HepG2 (cell line): Measurements from ENCODE around the gene CHST14. TPM values are rescaled to one million over a fixed set of nuclear protein-coding genes. Genes with fewer than 3 reads are reported as not detected.

Experiments
- FOXP1 ChIP-seq, 2 experiments: fragments of 450-650 bp in 1 of 2; IDR thresholded peaks; 2 replicates each; pipeline ENCODE4 v1.6.1; 2017 to 2018; ENCODE audit warnings: antibody characterized with exemption in 1 of 2
- GPN1 ChIP-seq: sonication (generic); formaldehyde crosslinking; IDR thresholded peaks from 2 replicates; pipeline ENCODE4 v1.5.1; 2020; ENCODE audit warnings: missing genetic modification reagents, borderline replicate concordance
- GZF1 ChIP-seq: sonication (generic); formaldehyde crosslinking; IDR thresholded peaks from 2 replicates; pipeline ENCODE4 v1.5.1; 2020; ENCODE audit warnings: mild to moderate bottlenecking, missing genetic modification reagents
- HBP1 ChIP-seq: IDR thresholded peaks from 2 replicates; pipeline ENCODE4 v1.6.1; 2016; ENCODE audit warnings: low read depth, control low read depth
- HNRNPH1 ChIP-seq: fragments of 200-400 bp; formaldehyde crosslinking; optimal IDR thresholded peaks from 2 replicates; pipeline ENCODE3; 2017; ENCODE audit warnings: mild to moderate bottlenecking, low read depth, low read length
- IRF1 ChIP-seq: sonication (generic); formaldehyde crosslinking; IDR thresholded peaks from 2 replicates; pipeline ENCODE4 v1.4.0; 2020; ENCODE audit warnings: low read depth, mild to moderate bottlenecking, missing genetic modification reagents
- MAF1 ChIP-seq: sonication (generic); formaldehyde crosslinking; IDR thresholded peaks from 2 replicates; pipeline ENCODE4 v1.5.0; 2020; ENCODE audit warnings: missing genetic modification reagents, borderline replicate concordance
- PATZ1 ChIP-seq: sonication (generic); formaldehyde crosslinking; IDR thresholded peaks from 2 replicates; pipeline ENCODE4 v1.4.0; 2020; ENCODE audit warnings: missing genetic modification reagents
- PLSCR1 ChIP-seq: sonication (generic); formaldehyde crosslinking; IDR thresholded peaks from 2 replicates; pipeline ENCODE4 v1.5.0; 2020; ENCODE audit warnings: missing genetic modification reagents, mild to moderate bottlenecking, borderline replicate concordance
- POLR2AphosphoS2 ChIP-seq: IDR thresholded peaks from 2 replicates; pipeline ENCODE4 v1.6.1; 2011; ENCODE audit warnings: low read depth, low read length, improper control_type of control experiment
- PRMT3 ChIP-seq: sonication (generic); formaldehyde crosslinking; IDR thresholded peaks from 2 replicates; pipeline ENCODE4 v1.8.1; 2022; ENCODE audit warnings: low read depth, mild to moderate bottlenecking, moderate library complexity, missing genetic modification reagents, borderline replicate concordance
- TCF12 ChIP-seq, 2 experiments: fragments of 450-650 bp in 1 of 2; sonication (generic) in 1 of 2; formaldehyde crosslinking in 1 of 2; IDR thresholded peaks; 2 replicates each; pipeline versions ENCODE4 v1.6.1 to v1.8.0; 2017 to 2022; ENCODE audit warnings: antibody characterized with exemption in 1 of 2, mild to moderate bottlenecking in 1 of 2, missing genetic modification reagents in 1 of 2, moderate library complexity in 1 of 2
- U2AF1 ChIP-seq: fragments of 200-400 bp; formaldehyde crosslinking; optimal IDR thresholded peaks from 2 replicates; pipeline ENCODE3; 2017; ENCODE audit warnings: mild to moderate bottlenecking, low read depth, low read length
- ZNF276 ChIP-seq: sonication (generic); formaldehyde crosslinking; IDR thresholded peaks from 2 replicates; pipeline ENCODE4 v1.4.0; 2020; ENCODE audit warnings: mild to moderate bottlenecking, low read depth, missing genetic modification reagents
- ZNF282 ChIP-seq: fragments of 450-650 bp; IDR thresholded peaks from 2 replicates; pipeline ENCODE4 v1.6.1; 2018; ENCODE audit not compliant: partially characterized antibody
- ZNF337 ChIP-seq: sonication (generic); formaldehyde crosslinking; IDR thresholded peaks from 2 replicates; pipeline ENCODE4 v1.5.1; 2020; ENCODE audit warnings: missing genetic modification reagents, low read depth, mild to moderate bottlenecking, borderline replicate concordance
- ZNF431 ChIP-seq: sonication (generic); formaldehyde crosslinking; IDR thresholded peaks from 2 replicates; pipeline ENCODE4 v1.9.0; 2022; ENCODE audit warnings: missing genetic modification reagents, low read depth, mild to moderate bottlenecking, borderline replicate concordance
- ZNF503 ChIP-seq: sonication (generic); formaldehyde crosslinking; IDR thresholded peaks from 2 replicates; pipeline ENCODE4 v1.4.0; 2020; ENCODE audit warnings: missing genetic modification reagents
- ZNF543 ChIP-seq: sonication (generic); formaldehyde crosslinking; IDR thresholded peaks from 2 replicates; pipeline ENCODE4 v1.4.0; 2020; ENCODE audit warnings: mild to moderate bottlenecking, missing genetic modification reagents
- polyA plus RNA-seq, 8 experiments: library from polyadenylated mRNA; depleted of rRNA in 3 of 8; stranded (reverse) in 7 of 8; unstranded in 1 of 8; fragments of >200 nt; fragmentation: Illumina TruSeq in 4 of 8; extraction: Trizol in 4 of 8; gene quantifications; 2 replicates each; pipeline versions ENCODE4 v1.2.1 to v1.2.3, GENCODE V29; 2011 to 2016; ENCODE audit warnings: low read depth in 4 of 8, missing spikeins in 1 of 8, mixed read lengths in 1 of 8; ENCODE audit not compliant: insufficient read depth in 1 of 8
- total RNA-seq, 5 experiments: library from RNA; depleted of rRNA; stranded (reverse); fragments of >200 nt; fragmentation: Illumina TruSeq; extraction: Trizol; gene quantifications; 2 replicates each; pipeline ENCODE4 v1.2.3, GENCODE V29; 2016; ENCODE audit warnings: low read depth in 1 of 5

CHST14 gene
- total and polyA plus RNA-seq, 2 of the 13 experiments (the other 11 are each of a cell fraction or from before 2014, with no cell fraction given): 8.9 to 12.4 TPM

GRCh38 chr15:40511472-40512133 lies 40.8 kb downstream of the CHST14 start (continued):
- TF ChIP-seq HBP1 (CRISPR knock-in tag): no peak
- no peak for TF ChIP-seq POLR2AphosphoS2
- TF ChIP-seq ZNF503 (CRISPR knock-in tag): peak; percentile 75
- no peak for TF ChIP-seq GPN1 (CRISPR knock-in tag)
- TF ChIP-seq GZF1 (CRISPR knock-in tag): no peak
- TF ChIP-seq PATZ1 (CRISPR knock-in tag): peak; percentile 94
- TF ChIP-seq ZNF543: peak; percentile 91; the same call in 1 of the 2 replicates
- TF ChIP-seq HNRNPH1: no peak
- no peak for TF ChIP-seq FOXP1 (IDR thresholded peaks at IDR 0.05)
- no peak for TF ChIP-seq FOXP1 (CRISPR knock-in tag; IDR thresholded peaks at IDR 0.05)
- TF ChIP-seq ZNF282: no peak
- TF ChIP-seq IRF1 (CRISPR knock-in tag): no peak
- TF ChIP-seq MAF1 (CRISPR knock-in tag): peak; percentile 86
- TF ChIP-seq U2AF1: no peak
- TF ChIP-seq TCF12 (IDR thresholded peaks at IDR 0.05): no peak
- no peak for TF ChIP-seq TCF12 (CRISPR knock-in tag; IDR thresholded peaks at IDR 0.05)
- TF ChIP-seq ZNF337: peak; percentile 65; the same call in 1 of the 2 replicates
- peak; percentile 86; the same call in 1 of the 2 replicates for TF ChIP-seq ZNF276 (CRISPR knock-in tag)
- peak; percentile 51; the same call in 1 of the 2 replicates for TF ChIP-seq PRMT3
- TF ChIP-seq ZNF431: no peak; the same call in 1 of the 2 replicates
- no peak for TF ChIP-seq PLSCR1
